Esophagus muscularis mucosa (tissue), 4 donors: ENCODE data around the gene CDK5. TPM values are rescaled to one million over a fixed set of nuclear protein-coding genes. Genes with fewer than 3 reads are reported as not detected.

ENCODE experiments used
- DNase-seq: peaks from one replicate; pipeline ENCODE4 v3.0.0-alpha.2; 2017; ENCODE audit errors: extremely low spot score
- H3K27ac ChIP-seq, 4 donors: fragments of 200-600 bp; sonication (generic); replicated peaks in 1 of 4; 1 replicate in 3 of 4; 2 replicates in 1 of 4; pipeline ENCODE4 v1.5.1; 2016 to 2019; ENCODE audit warnings: mild to moderate bottlenecking in 1 of 4
- H3K27me3 ChIP-seq, 4 donors: fragments of 200-600 bp; sonication (generic); one replicate each; pipeline versions ENCODE4 v1.5.1 to v1.6.0; 2016 to 2019
- H3K36me3 ChIP-seq, 4 donors: fragments of 200-600 bp; sonication (generic); one replicate each; pipeline ENCODE4 v1.5.1; 2016 to 2019
- H3K4me1 ChIP-seq, 4 donors: fragments of 200-600 bp; sonication (generic); one replicate each; pipeline ENCODE4 v1.5.1; 2016 to 2019
- H3K4me3 ChIP-seq, 4 donors: fragments of 200-600 bp; sonication (generic); 1 replicate in 2 of 4; 2 replicates in 2 of 4; pipeline ENCODE4 v1.5.1; 2016 to 2019; ENCODE audit warnings: mild to moderate bottlenecking in 4 of 4, moderate library complexity in 1 of 4
- H3K9me3 ChIP-seq, 4 donors: fragments of 200-600 bp; sonication (generic); 1 replicate in 3 of 4; 2 replicates in 1 of 4; pipeline ENCODE4 v1.5.1; 2016 to 2019
- EP300 ChIP-seq: sonication (generic); formaldehyde crosslinking; IDR thresholded peaks from one replicate; pipeline ENCODE4 v1.6.1; 2017; ENCODE audit warnings: antibody characterized with exemption
- POLR2A ChIP-seq: fragments of 450-650 bp; IDR thresholded peaks from one replicate; pipeline ENCODE4 v1.6.1; 2017; ENCODE audit warnings: antibody characterized with exemption, moderate library complexity, mild to moderate bottlenecking, low read depth
- POLR2AphosphoS5 ChIP-seq, 2 donors: sonication (generic); formaldehyde crosslinking; IDR thresholded peaks; one replicate each; pipeline ENCODE4 v1.6.1; 2017; ENCODE audit warnings: antibody characterized with exemption in 2 of 2
- WGBS: methylation state at CpG from one replicate; pipeline ENCODE4 v1.1.5; 2018; 5-methylcytosine and 5-hydroxymethylcytosine counted together
- intact Hi-C: fragments of 100-400 bp; cut with DNase I; formaldehyde crosslinking; loops from one replicate; pipeline ENCODE4 v1.15.1; 2023
- total RNA-seq, 4 donors: library from RNA; depleted of rRNA; stranded (reverse); fragments of >200 nt; gene quantifications; one replicate each; pipeline versions ENCODE4 v1.1.0 to v1.2.1, GENCODE V29; 2016
- TF ChIP-seq, protein P1 (sequence below), 3 experiments: fragments of 200-600 bp in 2 of 3; fragments of 450-650 bp in 1 of 3; sonication (generic) in 2 of 3; IDR thresholded peaks; one replicate each; pipeline ENCODE4 v1.5.1; 2017 to 2019; ENCODE audit warnings: antibody characterized with exemption in 3 of 3, mild to moderate bottlenecking in 2 of 3, moderate library complexity in 1 of 3

Gene CDK5
- total RNA-seq, 4 donors from 2014 or later = 5.3 to 10.4 (median 9.7) TPM

DNA sequence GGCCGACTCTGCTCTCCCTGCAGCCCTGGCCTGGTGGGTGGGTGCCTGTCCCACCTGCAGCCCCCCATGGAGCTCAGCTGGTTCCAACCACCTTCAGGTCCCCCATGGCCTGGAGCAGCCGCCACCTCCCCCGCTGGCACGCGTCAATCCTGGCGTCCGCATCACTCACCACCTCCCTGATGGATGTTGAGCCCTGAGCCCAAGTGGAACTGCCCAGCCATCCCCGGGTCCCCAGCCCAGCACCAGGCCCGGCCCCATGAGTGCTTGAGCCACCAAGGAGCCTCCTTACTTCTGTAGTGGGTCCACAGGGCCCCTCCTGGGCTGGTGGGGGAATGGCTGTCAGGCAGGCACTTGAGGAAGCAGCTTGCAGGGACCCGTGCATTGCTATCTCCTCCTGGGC, 43.2 kb upstream of the CDK5 start:
- DNase-seq = no peak
- WGBS = 92% methylated on average over 2 of the region's 10 CpGs
- TF ChIP-seq, protein P1, sequence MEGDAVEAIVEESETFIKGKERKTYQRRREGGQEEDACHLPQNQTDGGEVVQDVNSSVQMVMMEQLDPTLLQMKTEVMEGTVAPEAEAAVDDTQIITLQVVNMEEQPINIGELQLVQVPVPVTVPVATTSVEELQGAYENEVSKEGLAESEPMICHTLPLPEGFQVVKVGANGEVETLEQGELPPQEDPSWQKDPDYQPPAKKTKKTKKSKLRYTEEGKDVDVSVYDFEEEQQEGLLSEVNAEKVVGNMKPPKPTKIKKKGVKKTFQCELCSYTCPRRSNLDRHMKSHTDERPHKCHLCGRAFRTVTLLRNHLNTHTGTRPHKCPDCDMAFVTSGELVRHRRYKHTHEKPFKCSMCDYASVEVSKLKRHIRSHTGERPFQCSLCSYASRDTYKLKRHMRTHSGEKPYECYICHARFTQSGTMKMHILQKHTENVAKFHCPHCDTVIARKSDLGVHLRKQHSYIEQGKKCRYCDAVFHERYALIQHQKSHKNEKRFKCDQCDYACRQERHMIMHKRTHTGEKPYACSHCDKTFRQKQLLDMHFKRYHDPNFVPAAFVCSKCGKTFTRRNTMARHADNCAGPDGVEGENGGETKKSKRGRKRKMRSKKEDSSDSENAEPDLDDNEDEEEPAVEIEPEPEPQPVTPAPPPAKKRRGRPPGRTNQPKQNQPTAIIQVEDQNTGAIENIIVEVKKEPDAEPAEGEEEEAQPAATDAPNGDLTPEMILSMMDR (IDR thresholded peaks at IDR 0.05) = no peak
- TF ChIP-seq EP300 = no peak
- no peak for TF ChIP-seq POLR2AphosphoS5 (IDR thresholded peaks at IDR 0.05)
- no peak for TF ChIP-seq POLR2A
- Histone ChIP-seq H3K27me3 (no peaks in the 10 kb centered on the region), H3K4me1 (peaks cover 26 to 53% (median 34%) of the 10 kb centered on the region in 4 donors), H3K4me3 (no peak overlapping the region), H3K9me3 (no peaks in the 10 kb centered on the region), H3K36me3 (peaks cover 0 to 13% (median 8%) of the 10 kb centered on the region in 4 donors), H3K27ac (no peak overlapping the region)
- intact Hi-C loops = no loop called here

DNA sequence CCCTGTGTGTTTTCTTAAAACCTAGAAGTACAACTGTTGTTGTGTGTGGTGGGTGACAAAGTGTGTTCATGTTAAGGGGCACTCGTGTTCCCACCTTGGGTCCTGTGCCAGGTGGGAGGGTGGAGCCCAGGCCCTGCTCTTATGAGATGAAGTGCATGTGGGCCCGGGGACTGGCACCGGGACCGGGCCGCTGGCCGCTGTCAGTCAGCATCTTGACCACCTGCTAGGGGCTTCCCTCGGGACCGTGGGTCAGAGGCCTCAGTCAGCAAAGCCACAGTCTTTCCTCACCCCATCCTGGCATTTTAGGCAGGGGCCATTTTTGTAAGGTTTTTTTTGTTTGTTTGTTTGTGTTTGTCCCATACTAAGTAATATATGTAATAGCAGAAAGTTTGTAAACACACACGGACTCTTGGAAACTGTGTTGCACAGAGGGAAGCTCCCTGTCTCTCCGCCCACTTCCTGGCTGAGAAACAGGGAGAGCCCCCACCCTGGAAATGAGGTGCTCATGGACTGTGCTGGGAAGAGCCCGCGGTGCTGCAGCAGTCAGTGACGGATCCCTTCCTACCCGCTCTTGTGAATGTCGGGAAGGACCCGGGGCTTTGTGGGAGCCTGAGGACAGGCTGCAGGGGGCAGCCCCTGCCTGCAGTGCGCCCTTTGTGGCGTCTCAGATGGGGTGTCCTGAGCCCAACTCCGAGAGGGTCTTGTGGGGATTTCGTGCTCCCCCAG, 42.0 kb upstream of the CDK5 start:
- H3K27me3 ChIP-seq = no peaks in the 10 kb centered on the region
- DNase-seq = no peak
- H3K27ac ChIP-seq = no peak overlapping the region
- peaks cover 0 to 11% (median 7%) of the 10 kb centered on the region in 4 donors for H3K36me3 ChIP-seq
- intact Hi-C loops = no loop called here
- no peaks in the 10 kb centered on the region for H3K9me3 ChIP-seq
- TF ChIP-seq POLR2A (no peak), EP300 (no peak)
- TF ChIP-seq, protein P1 (IDR thresholded peaks at IDR 0.05) = no peak
- 68% methylated on average over 11 of the region's 20 CpGs for WGBS
- no peak overlapping the region for H3K4me3 ChIP-seq
- peaks cover 26 to 61% (median 40%) of the 10 kb centered on the region in 4 donors for H3K4me1 ChIP-seq

DNA sequence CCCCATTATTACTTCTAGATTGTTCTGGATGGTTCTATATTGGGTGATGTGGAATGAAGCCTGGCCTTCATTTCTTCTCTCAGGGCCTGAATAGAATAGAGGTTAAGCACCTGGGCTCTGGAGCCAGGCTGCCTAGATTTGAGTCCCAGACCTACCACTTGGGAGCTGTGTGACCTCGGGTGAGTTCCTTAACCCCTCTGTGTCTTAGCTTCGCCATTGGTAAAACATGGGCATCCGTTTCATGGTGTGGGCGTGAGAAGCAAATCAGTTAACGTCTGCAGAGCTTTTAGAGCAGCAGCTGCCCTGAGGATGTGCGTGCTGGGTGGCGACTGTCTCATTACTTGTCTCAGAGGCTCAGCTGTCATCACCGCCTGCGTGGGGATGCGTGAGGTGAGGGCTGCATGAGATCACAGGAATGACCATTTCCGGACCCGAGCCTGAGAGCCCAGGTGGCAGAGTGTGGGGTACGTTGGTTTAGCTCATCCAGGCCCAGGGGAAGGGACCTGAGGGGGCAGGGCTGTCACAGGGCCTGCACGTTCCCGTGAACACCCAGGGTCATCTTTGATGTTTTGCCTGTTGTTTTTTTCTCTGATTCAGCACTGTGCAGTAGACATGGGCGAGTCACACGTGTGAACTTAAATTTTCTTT, 38.3 kb upstream of the CDK5 start:
- DNase-seq = no peak
- H3K27me3 ChIP-seq = no peaks in the 10 kb centered on the region
- no peak for TF ChIP-seq EP300
- no peak for TF ChIP-seq POLR2AphosphoS5 (IDR thresholded peaks at IDR 0.05)
- TF ChIP-seq, protein P1 (IDR thresholded peaks at IDR 0.05) = no peak
- TF ChIP-seq POLR2A = no peak
- peaks cover 0 to 13% (median 9%) of the 10 kb centered on the region in 4 donors for H3K36me3 ChIP-seq
- no peaks in the 10 kb centered on the region for H3K9me3 ChIP-seq
- H3K4me1 ChIP-seq = peaks cover 38 to 78% (median 51%) of the 10 kb centered on the region in 4 donors
- WGBS = 87% methylated on average over 17 of the region's 17 CpGs
- no peak overlapping the region for H3K27ac ChIP-seq
- no peak overlapping the region for H3K4me3 ChIP-seq
- intact Hi-C loops = no loop called here

DNA sequence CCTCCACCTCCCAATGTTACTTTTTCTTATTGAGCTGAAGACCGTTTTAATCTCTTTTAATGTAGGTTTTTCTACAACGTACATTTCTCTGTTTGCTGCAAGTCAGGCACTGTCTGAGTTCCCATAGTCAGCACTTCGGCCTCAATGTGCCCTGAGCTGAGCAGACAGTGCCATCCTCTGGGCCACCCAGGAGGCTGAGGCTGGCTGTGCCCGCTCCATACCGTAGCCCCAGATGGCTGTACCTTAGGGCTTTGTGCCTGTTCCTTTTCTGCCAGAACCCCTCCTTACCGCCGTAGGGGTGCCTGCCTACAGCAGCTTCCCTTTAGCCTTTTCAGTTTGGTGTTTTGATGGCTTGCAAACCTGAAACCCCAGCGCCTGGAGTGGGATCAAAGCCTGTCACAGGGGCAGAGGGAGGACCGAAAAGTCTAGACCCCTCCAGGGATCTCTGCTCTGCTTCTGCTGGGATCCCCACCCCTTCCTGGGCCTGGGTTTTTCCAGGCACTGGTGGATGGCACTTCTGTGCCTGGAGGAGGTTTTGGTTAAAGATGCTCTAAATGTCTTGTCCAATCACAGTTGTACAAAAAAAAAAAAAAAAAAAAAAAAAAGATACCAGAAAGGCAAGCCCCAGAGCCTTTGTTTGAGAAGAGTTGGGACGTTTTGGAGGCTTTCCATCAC, 37.6 kb upstream of the CDK5 start:
- intact Hi-C loops = no loop called here
- no peak for DNase-seq
- no peak overlapping the region for H3K4me3 ChIP-seq

More for the DNA sequence above, 37.6 kb upstream of the CDK5 start:
- Histone ChIP-seq H3K9me3 (no peaks in the 10 kb centered on the region), H3K36me3 (peaks cover 0 to 13% (median 9%) of the 10 kb centered on the region in 4 donors), H3K27me3 (no peaks in the 10 kb centered on the region), H3K4me1 (peaks cover 36 to 78% (median 53%) of the 10 kb centered on the region in 4 donors), H3K27ac (no peak overlapping the region)
- WGBS = 74% methylated on average over 10 of the region's 10 CpGs
- no peak for TF ChIP-seq POLR2AphosphoS5 (IDR thresholded peaks at IDR 0.05)
- TF ChIP-seq POLR2A = no peak
- no peak for TF ChIP-seq EP300
- TF ChIP-seq, protein P1 (IDR thresholded peaks at IDR 0.05) = no peak
